Ramos (cell line): Measurements from ENCODE around the gene H2AZ2.

Experiments used
- in situ Hi-C: fragments of 300-500 bp; cut with MboI; formaldehyde crosslinking; loops from one replicate; pipeline ENCODE4 v1.14.3; 2022; ENCODE audit warnings: low sequenced_read_pairs; ENCODE audit not compliant: unreplicated experiment

Gene H2AZ2

DNA sequence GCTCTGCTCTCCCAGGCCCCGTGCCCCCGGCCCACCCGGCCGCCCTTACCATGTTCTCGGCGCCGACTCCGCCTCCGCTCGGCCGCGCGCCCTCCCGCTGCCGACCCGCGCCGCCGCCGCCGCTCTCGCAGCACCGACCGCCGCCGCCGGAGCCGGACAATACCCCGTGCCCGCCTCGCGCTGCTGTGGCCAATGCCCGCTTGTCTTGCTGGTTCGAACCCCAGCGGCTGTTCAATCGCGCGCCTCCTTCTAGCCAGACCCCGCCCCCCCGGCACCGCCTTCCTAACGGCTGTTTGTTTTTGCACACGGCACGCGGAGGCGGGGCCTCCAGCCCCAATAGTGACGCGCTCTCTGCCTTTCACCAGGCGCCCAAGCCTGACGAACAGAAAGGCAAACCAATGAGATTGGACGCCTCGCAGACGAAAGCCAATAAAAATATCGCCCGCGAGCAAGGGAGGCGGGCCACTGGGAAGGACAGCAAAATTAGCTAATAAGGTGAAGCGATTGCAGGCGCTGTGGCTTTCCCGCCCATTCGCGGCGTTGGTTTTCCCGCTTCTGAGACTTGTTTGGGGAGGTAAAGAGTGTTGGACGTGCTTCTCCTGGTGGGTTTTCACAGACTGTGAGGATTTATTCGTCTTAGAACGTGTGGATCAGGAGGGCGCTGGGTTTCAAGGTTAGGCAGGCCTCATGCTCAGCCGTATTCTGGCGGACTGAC is at the start of gene H2AZ2:
H2AZ2 (minus strand) TSS at position 168 of the 715 bp plus-strand sequence; CDS start at position 52, 116 bp downstream.
- in situ Hi-C loops: loop anchor here (5.0 kb wide), 1 partner anchor 261 kb away; no protein-coding TSS in a partner anchor

DNA sequence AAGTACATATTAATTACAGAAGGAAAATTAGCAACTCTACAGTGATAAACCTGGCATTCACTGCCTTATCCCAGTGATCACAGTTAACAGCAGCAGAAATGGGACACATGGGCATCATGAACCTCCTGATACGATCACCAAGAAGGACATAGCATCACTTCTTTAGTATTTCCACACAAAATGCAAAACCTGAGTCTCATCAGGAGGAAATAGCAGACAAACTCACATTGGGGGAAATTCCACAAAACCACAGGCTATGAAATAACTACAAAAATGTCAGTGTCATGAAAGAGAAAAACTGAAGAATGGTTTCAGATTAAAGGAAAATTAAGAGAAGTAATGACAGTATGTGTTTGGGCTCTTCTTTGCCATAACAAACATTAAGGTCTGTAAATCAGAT is 49.4 kb upstream of the H2AZ2 start:
- in situ Hi-C loops: no loop called here

DNA sequence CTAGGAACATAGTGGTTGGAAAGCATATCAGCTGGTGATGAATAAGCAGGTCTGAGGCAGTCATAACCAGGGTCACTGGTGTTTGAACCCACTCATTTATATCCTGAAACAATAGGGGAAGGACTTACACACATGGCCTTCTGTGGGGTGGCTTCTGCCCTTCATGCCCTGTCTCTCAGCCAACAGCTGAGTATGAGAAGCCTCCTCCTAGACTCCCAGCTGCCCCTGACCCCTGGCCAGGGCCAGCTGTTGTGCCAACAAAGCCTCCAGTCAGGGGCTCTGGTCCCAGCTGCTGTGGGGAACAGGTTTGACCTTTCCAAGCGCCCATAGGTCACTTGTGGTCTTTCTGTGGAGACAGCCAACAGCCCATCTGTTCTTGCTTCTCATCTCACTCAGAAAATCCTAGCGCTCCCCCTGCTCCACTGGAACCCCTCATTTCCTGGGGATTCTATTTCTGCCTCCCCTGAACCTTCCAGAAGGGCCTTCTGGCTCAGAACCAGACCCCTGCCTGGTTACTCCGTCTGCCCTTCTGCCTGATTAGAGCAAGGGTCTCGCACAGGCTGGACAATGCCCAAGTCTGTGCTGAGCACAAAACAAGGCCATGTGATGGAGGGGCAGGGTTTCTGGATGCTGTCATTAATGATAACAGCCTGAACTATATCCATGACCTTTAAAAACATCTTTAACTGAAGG is 47.1 kb upstream of the H2AZ2 start:
- in situ Hi-C loops: no loop called here

DNA sequence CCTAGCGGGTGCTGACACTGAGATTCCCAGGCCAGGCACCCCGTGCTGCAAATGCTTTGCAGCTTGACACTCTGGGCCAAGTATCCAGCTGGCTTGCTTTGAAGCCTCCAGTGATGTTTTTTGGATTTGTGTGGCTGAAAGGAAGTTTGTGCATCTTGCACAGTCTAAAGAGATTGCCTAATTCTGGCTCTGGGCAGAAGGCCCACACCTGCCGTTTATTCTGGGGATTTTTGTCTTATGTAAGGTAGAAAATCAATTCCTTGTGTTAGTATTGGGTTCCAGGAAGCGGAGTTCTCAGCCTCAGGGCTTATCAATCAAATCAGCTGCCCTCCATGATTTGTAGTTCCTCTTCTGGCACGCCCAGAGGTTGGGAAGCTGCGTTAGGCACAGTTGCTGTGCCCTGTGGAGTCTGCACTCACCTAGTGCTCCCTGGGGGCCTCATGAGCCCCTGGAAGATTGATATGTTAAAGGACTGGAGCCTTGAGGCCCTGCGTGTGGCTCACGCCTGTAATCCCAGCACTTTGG is 45.9 kb upstream of the H2AZ2 start:
- in situ Hi-C loops: no loop called here

GRCh38 chr7:44891791-44892190 is 43.9 kb upstream of the H2AZ2 start:
- in situ Hi-C loops: no loop called here

GRCh38 chr7:44891372-44891771 is 43.5 kb upstream of the H2AZ2 start:
- in situ Hi-C loops: no loop called here

DNA sequence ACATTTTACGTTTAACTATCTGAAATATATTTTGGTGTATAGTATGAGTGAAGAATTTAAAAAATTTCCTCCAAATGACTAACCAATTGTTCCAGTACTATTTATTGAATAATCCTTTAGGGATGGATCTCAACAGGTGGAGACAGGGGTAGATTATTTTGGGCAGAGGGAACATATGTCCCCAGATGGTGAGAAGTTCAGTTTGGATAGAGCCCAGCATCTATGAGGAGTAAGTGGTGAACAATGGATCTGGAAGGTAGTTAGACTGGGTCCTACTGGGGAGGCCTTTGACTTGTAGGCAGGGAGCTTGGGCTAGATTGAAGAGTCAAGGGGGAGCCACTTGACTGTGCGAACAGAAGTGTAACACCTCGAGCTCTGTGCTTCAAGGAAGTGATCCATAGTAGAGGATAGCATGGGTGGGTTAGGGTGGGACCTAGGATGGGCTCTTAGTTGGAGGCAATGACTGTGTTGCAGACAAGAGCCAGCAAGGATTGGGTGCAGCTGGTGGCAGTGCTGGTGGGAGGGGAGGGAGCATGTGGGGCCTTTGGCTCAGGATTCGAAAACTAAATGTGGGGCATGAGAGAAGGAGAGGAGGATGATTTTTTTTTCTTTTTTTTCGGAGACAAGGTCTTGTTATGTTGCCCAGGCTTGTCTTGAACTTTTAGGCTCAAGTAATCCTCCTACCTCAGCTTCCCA is 41.3 kb upstream of the H2AZ2 start:
- in situ Hi-C loops: no loop called here

DNA sequence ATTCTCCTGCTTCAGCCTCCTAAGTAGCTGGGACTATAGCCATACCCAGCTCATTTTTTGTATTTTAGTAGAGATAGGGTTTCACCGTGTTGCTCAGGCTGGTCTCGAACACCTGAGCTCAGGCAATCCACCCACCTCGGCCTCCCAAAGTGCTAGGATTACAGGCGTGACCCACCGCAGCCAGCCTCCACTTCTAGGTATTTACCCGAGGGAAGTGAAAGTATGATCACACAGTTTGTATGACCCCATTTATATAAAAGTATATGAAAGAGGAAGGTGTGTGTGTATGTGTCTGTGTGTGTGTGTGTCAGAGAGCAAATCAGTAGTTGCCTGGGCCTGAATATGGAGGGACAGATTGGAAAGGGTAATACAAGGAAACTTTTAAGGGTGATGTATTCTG is 39.4 kb upstream of the H2AZ2 start:
- in situ Hi-C loops: no loop called here

GRCh38 chr7:44885394-44886317 is 37.8 kb upstream of the H2AZ2 start, which contains the start of gene PURB:
Gene PURB (minus strand): TSS chr7:44885530. CDS start chr7:44885348, 182 bp downstream.
- in situ Hi-C loops: no loop called here

DNA sequence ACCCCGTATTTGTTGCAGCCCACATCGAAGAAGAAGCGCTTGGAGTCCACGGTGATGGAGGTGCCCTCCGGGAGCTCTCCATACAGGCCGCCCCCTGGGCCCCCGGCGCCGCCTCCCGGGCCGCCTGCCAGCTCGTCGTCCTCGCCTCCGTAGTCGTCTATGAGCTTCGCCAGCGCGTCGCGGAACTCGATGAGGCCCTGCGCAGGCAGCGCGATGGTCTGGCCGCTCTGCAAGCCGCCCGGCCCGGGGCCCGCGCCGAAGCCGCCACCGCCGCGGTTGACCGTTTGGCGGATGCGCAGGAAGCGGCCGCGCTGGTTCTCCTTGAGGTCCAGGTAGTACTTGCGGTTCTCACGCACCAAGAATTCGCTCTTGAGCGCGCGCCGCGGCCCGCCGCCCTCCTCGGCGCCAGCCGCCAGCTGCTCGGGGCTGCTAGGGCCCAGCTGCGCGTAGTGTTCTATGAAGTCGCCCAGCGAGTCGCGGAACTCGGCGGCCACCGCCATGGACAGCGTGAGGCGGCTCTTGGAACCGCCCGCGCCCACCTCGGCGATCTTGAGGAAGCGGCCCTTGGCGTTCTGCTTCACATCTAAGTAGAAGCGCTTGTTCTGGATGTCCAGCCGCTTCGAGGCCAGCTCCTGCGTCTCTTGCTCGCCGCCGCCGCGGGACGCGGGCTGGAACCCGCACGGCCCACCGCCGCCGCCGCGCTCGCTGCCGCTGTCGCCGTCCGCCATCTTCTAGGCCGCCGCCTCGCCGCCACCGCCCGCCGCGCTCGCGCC is 36.9 kb upstream of the H2AZ2 start:
- in situ Hi-C loops: no loop called here

- in situ Hi-C loops: no loop called here
Measured at GRCh38 chr7:44883961-44884620, 36.2 kb upstream of the H2AZ2 start.

DNA sequence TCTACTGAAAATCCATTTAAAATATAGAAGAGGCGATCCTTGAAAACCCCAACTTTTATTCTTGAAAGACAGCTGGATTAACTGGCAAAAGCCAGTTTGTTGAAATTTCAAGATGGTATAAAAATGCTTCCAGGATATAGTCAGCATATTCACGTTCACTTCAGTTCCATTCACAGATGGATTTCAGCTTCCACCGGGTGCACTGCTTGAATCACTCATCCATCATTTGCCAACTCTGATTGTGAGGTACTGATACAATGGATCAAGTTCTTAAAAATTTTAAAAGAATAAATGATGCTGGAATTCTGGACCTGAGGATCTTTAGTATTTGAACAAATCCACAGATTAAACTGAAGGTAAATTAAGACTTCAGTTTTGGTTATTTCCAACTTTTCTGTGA is 35.0 kb upstream of the H2AZ2 start:
- in situ Hi-C loops: no loop called here

DNA sequence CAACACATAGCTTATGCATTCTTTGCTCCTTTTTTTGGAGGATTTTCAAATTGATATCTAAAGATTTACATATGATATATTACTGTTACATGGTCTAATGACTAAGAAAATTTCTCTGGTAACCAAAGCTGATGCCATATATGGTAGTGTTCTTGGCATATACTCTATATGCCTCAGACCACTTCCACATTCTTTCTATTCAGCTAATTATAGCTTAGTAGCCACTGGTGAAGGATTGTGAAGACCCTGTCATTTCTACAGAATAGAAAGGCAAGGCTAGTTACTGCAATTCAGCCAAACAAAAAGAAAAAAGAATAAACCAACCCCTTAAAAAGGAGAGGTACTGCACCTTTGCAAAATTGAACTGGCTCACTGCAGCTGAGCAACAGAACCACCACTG is 33.7 kb upstream of the H2AZ2 start:
- in situ Hi-C loops: no loop called here

DNA sequence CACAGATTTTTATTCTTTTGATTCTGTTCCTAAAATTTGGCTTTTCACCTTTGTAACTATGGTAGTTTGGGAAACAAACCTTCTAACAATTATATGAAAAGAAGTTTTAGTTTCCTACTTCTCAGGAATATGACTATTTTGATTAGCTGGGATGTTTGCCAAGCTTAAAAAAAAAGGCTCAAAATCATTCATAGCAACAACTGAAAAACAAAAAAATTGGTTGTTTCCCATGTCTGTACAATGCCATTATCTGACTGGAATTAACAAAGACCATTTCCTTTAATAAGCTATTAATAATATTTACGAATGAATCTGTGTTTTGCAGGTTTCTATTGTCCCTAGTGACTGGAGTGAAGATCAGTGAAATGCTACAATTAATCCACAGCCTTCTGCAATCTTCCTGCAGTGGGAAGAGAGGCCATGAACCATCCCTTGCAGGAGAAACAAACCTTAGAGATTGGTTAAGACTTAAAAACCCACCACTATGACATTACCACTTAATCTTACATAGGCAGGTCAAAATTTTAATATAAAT is 33.2 kb upstream of the H2AZ2 start:
- in situ Hi-C loops: no loop called here

DNA sequence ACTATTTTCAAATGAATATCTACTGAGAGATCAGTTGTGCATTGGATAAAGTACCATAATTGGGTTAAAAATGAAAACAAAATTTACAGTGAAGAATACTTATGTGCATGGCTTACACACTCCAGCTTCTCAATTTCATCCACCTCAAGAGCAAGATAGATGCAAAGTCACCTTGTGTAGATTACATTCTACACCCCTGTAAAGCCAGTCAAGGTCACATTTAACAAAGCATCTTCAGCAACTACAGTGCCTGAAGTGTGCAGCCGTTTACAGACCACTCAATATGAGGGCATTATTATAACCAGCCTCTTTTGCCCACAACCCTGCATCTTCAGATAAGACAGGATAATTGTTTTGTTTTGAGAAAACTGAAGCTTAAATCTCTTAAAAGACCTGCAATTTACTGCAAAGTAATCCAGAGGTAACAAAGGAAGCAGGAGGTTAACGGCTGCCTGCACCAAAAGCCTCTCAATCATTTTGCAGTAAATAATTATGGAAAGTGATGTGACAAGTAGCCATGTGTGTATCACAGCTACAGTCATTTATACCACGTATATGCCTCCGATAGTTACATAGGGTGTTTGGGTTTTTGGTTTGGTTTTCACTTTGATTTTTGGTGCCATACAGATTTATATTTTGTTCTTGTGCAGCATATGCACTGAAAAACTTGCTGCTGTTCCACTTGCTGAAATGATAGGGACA is 32.6 kb upstream of the H2AZ2 start:
- in situ Hi-C loops: no loop called here

- in situ Hi-C loops: no loop called here
Measured at GRCh38 chr7:44876393-44876792, 28.5 kb upstream of the H2AZ2 start.

DNA sequence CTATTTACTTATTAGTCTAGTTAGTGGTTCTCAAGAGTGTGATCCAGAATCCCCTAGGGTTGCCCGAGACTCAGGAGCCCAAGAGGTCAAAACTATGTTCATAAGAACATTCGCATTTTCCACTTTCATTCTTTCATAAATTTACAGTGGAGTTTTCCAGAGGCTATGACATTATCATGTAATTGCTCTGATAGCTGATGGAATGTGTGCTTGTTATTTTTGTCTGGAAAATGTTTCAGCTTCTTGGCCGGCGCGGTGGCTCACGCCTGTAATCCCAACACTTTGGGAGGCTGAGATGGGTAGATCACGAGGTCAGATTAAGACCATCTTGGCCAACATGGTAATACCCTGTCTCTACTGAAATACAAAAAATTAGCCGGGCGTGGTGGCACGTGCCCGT is 27.4 kb upstream of the H2AZ2 start:
- in situ Hi-C loops: no loop called here

DNA sequence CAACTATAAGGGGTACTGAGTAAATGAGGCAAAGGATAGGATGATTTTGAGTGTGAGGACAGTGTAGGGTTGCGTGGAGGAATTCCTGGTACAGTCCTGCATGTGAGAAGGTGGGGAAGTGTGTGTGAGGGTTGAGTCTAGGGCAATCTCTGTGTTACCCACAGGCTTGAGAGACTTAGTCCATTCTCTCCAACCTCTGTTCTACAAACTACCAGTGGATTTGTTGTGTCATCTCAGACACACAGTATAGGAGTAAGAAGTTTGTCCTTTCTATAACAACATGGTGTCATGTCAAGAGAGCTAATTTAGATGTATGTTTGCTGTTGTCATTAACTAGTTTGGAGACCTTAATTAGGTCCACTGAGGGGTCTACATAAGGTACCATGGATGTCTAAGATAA is 24.9 kb upstream of the H2AZ2 start:
- in situ Hi-C loops: no loop called here
